COLO668 (cell line): ENCODE measurements around the gene C1QC.

Experiments
- DNase-seq: peaks from one replicate; lab custom pipeline; 2025; ENCODE audit not compliant: unreplicated experiment; lab: John Stamatoyannopoulos, UW

Gene C1QC

DNA sequence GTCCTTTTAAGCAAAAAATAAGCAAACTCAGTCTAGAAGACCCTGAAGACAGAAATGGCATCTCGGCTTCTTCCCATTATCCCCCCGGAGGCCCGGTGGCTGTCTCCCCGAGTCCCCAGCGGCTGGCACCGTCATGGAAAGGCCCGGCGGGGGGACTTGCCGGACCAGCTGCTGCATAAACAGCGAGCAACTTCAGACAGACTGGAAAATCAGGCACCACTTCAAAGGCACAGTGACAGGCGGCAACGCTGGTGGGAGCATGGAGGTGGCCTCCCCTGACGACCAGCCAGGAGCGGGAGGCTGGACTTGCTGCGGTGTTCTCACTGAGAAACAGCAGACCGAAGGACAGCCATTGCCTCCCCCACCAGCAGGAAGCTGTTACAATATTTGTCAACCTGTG, 25.4 kb upstream of the C1QC start:
- no peak for DNase-seq

GRCh38 chr1:22619252-22619651, 24.2 kb upstream of the C1QC start:
- DNase-seq = no peak

DNA sequence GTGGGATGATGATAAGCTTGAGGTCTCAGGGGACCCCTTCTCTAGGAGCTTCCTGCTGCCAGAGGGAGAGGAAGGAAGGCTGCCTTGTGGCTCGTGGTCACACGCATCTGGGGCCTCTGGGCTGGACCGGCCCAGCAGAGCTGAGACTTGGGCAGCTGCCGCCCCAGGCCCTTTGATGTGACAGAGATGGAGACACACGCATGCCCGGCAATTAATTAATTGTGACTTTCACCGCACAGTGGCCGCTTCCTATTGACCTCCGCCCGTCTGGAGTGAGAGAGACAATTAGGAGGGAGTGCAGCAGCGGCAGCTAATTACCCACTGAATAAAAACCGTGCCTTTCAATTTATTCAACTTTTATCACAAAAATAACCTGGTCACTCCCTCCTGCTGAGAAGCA, 23.6 kb upstream of the C1QC start:
- no peak for DNase-seq

DNA sequence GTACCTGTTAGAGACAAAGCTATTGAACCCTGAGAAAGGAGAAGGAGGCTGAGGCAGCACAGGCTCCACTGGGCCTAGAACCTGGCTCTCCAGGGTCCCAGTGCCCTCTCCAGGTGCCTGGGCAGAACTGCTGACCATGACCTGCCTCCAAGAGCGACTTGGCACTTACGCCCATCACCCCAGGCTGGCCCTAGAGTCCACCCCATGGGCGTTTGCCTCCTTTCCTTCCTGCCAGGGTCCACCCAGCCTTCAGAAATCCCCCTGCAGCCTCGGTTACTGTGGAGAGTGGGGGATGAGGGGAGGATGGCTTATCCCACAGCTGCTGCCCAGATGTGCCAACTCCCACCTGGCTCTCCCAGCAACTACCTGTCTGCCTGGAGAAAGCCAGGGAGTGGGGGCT, 21.7 kb upstream of the C1QC start:
- DNase-seq = no peak

- DNase-seq = no peak
These were observed 18.0 kb upstream of the C1QC start for GRCh38 chr1:22625262-22625925.

DNA sequence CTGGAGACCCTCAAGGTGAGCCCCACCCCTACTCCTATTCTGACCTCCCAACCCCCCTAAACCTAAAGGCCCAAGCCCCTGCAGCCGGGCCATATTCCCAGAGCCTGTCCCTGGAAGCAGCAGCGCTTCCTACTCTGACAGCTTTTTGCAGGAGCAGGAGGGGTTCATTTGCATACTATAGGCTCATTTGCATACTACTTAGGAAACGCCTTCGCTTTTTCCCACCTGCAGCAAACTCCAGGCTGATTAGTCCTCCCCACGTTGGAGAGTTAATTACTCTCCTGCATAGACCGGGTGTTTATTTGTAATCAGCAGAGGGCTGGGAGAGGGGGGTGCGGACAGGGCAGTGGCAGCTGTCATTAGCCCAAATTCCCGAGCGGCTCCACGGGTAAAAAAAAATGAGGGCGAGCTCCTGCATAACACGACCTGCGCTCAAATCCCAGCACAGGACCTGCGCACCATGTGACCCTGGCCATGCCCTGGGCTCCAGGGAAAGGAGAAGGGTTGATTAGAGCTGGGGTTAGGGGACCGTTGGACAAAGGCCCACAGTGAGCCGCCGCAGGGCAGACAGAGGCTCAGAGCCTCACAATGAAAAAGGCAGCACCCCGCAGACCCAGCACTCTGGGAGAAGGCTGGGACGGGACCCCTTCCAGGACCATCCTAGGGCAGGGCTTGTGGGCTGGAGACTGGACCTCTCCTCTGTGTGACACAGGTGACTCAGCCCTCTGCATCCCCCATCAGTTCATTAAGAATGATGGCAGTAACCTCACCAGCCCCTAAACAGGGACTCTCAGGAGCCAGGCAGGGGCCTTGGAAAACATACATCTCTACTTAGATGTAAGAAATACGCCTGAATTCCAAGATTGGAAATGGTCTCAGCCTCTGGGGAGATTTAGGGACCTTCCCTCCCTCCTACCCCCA, 16.9 kb upstream of the C1QC start:
- DNase-seq = no peak

- DNase-seq = peak; percentile 84
These were observed 16.1 kb upstream of the C1QC start for GRCh38 chr1:22627331-22627730.

DNA sequence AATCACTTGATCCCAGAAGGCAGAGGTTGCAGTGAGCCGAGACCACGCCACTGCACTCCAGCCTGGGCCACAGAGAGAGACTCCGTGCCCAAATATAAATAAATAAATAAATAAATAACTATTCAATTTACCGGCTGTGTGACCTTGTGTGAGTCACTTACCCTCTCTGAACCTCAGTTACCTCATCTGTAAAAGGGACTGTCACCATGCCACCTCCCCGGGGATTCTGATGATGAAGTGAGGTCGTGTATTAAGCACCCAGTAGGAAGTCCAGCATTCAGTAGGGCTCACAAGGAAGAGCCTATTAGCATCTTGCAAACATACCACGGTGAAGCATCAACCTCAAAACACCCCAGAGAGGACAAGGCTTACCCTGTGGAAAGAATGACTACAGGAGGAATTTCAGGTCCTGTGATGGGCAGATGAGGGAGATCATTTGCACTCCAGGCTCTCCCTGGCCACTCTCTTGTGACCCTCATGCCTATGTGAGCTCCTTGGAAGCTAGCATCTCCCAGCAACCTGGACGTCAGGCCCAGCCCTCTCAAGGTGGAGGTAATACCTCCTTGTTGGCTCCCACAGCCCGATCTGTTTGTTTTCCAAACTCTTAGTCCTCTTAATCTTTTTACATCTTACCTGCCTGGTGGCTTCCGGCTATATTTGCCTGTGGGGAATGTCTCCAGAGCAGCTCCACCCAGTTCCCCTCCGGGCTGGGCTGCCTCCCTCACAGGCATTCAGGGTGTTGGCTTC, 14.6 kb upstream of the C1QC start:
- DNase-seq = no peak

GRCh38 chr1:22629886-22630285, 13.5 kb upstream of the C1QC start:
- DNase-seq = no peak

- DNase-seq = no peak
These were observed 9.6 kb upstream of the C1QC start for GRCh38 chr1:22633697-22634463.

GRCh38 chr1:22635436-22635835, 8.0 kb upstream of the C1QC start:
- peak; percentile 47 for DNase-seq

DNA sequence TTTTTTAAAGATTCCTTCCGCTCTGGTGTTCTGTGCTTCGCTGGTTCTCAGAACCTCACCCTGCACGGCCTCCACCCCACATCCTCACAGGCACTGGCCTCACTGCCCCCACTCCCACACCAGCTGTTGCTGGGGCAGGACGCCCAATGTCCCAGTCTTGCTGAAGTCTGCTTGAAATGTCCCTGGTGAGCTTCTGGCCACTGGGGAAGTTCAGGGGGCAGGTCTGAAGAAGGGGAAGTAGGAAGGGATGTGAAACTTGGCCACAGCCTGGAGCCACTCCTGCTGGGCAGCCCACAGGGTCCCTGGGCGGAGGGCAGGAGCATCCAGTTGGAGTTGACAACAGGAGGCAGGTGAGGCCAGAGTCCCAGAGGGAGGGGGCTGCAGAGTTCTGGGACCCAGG, 7.1 kb upstream of the C1QC start, which contains the start of gene C1QA:
TSS of gene C1QA (plus strand) at position 276 of the 400 bp plus-strand sequence. CDS start 989 bp downstream, outside the sequence.
- no peak for DNase-seq

DNA sequence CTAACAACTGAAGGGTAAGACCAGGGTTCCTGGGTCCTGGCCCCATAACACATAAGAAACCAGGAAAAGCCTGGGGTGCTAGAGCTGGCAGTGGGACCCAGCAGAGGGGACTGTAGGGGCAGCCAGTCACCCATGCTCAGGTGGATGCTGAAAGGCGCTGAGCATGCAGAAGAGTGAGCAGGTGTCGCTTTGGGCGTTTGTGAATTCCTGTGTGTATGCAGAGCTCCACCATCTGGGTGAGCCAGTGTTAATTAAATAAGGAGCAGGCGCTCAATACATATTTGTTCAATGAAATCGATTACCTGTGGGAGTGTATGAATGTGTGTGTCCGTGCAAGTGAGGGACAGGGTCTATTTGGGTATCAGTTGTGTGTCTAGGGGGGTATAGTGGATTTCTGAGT, 6.5 kb upstream of the C1QC start:
- DNase-seq = peak; percentile 76

GRCh38 chr1:22637907-22638445, 5.5 kb upstream of the C1QC start:
- DNase-seq = no peak

- no peak for DNase-seq
These were observed 4.8 kb upstream of the C1QC start for GRCh38 chr1:22638476-22639234.

- no peak for DNase-seq
These were observed 4.1 kb upstream of the C1QC start for GRCh38 chr1:22639286-22639685.

DNA sequence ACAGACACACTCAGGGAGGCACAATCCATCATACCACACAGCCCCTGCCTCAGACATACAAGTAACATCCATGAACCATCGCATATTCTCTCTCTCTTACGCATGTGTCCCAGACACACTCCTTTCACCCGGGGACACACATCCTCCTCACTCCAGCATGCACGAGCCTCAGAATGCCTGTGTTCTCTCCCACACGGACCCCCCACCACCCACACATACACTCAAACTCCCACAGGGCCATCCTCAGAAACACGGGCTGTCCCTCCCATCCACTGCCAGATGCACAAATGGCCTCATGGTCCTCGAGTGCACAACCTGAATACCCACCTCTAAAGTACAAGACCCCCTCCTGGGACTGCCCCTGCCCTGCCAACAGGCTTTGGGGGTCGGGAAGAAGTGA, 2.2 kb upstream of the C1QC start:
- DNase-seq = no peak

- DNase-seq = peak; percentile 85
These were observed 1.4 kb upstream of the C1QC start for GRCh38 chr1:22641906-22642636.

DNA sequence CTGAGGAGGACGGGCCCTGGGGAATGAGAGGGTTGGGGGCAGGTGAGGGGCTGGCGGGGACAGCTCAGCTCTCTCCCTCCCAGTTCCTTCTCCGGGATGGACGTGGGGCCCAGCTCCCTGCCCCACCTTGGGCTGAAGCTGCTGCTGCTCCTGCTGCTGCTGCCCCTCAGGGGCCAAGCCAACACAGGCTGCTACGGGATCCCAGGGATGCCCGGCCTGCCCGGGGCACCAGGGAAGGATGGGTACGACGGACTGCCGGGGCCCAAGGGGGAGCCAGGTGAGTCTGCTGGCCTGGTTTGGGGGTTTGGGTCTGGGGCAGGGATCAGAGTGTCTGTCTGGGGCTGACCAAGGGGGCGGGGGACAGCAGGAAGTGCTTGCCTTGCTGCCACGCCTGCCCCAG, 495 bp downstream of the C1QC start:
- DNase-seq = no peak
